Panc1 (cell line): ENCODE measurements around the gene C11orf68.

Experiments used
- POLR2AphosphoS5 ChIP-seq: IDR thresholded peaks from 2 replicates; pipeline ENCODE4 v1.6.1; 2012; ENCODE audit warnings: mild to moderate bottlenecking, low read depth, low read length, moderate library complexity
- TCF7L2 ChIP-seq: IDR thresholded peaks from 2 replicates; pipeline ENCODE4 v1.6.1; 2011; ENCODE audit warnings: mild to moderate bottlenecking, low read depth, low read length, inconsistent platforms
- TF ChIP-seq, protein P1 (sequence below): fragments of 450-650 bp; IDR thresholded peaks from 2 replicates; pipeline ENCODE4 v1.5.1; 2017; ENCODE audit warnings: mild to moderate bottlenecking
- TF ChIP-seq, protein P2 (sequence below), 2 experiments: IDR thresholded peaks; 2 replicates each; pipeline ENCODE4 v1.6.1; 2011 to 2012; ENCODE audit warnings: low read depth in 2 of 2, control low read depth in 1 of 2, low read length in 1 of 2, mild to moderate bottlenecking in 1 of 2, moderate library complexity in 1 of 2; ENCODE audit not compliant: insufficient read depth in 1 of 2

DNA sequence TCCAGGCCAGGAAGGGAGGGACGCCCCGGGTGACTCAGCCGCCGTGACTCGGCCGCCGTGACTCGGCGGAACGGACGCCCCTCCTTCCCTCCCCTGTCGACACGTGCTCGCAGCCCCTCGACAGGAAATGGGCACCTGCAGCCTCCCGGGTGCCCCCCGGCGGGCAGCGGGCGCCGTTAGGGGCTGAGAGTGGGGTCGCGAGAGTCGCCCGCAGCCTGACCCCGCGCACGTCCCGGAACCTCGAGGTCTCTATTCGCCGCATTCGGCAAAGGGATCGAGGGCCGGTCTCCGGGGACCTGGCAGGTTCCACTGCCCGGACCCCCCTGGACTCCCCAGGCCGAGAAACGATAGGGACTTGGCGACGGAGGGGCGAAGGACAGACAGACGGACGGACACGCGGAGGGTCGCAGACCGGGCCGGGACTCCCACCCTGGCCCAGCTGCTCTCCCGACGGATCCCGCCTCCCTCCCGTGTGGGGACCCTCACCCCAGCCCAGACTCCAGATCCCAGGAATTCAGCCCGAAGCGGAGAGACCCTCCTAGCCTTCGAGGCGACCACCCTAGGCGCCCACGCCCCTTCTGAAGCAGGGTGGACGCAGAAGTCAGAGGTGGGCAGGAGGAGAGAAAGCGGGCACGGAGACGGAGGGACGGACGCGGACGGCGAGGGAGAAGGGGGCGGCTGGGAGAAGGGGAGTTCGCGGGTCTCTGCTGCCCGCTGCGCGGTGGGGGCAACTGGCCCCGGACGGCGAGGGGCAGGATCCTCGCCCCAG lies 19.3 kb downstream of the C11orf68 start:
- TF ChIP-seq, protein P1, sequence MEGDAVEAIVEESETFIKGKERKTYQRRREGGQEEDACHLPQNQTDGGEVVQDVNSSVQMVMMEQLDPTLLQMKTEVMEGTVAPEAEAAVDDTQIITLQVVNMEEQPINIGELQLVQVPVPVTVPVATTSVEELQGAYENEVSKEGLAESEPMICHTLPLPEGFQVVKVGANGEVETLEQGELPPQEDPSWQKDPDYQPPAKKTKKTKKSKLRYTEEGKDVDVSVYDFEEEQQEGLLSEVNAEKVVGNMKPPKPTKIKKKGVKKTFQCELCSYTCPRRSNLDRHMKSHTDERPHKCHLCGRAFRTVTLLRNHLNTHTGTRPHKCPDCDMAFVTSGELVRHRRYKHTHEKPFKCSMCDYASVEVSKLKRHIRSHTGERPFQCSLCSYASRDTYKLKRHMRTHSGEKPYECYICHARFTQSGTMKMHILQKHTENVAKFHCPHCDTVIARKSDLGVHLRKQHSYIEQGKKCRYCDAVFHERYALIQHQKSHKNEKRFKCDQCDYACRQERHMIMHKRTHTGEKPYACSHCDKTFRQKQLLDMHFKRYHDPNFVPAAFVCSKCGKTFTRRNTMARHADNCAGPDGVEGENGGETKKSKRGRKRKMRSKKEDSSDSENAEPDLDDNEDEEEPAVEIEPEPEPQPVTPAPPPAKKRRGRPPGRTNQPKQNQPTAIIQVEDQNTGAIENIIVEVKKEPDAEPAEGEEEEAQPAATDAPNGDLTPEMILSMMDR = no peak
- TF ChIP-seq POLR2AphosphoS5 = peak; percentile 65
- TF ChIP-seq, protein P2, sequence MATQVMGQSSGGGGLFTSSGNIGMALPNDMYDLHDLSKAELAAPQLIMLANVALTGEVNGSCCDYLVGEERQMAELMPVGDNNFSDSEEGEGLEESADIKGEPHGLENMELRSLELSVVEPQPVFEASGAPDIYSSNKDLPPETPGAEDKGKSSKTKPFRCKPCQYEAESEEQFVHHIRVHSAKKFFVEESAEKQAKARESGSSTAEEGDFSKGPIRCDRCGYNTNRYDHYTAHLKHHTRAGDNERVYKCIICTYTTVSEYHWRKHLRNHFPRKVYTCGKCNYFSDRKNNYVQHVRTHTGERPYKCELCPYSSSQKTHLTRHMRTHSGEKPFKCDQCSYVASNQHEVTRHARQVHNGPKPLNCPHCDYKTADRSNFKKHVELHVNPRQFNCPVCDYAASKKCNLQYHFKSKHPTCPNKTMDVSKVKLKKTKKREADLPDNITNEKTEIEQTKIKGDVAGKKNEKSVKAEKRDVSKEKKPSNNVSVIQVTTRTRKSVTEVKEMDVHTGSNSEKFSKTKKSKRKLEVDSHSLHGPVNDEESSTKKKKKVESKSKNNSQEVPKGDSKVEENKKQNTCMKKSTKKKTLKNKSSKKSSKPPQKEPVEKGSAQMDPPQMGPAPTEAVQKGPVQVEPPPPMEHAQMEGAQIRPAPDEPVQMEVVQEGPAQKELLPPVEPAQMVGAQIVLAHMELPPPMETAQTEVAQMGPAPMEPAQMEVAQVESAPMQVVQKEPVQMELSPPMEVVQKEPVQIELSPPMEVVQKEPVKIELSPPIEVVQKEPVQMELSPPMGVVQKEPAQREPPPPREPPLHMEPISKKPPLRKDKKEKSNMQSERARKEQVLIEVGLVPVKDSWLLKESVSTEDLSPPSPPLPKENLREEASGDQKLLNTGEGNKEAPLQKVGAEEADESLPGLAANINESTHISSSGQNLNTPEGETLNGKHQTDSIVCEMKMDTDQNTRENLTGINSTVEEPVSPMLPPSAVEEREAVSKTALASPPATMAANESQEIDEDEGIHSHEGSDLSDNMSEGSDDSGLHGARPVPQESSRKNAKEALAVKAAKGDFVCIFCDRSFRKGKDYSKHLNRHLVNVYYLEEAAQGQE (IDR thresholded peaks at IDR 0.05; ENCODE audit: insufficient read depth in 1 of 2, low read depth in 2 of 2, low read length in 1 of 2) = no peak
- TF ChIP-seq TCF7L2 = no peak
